ENCODE results near the gene ECEL1.

The ECEL1 gene

GRCh38 chr2:232496501-232497270, 9.1 kb upstream of the ECEL1 start:
- DNase-seq = no peak

- no peak for DNase-seq
Observed at GRCh38 chr2:232495292-232495691, 7.7 kb upstream of the ECEL1 start.

GRCh38 chr2:232494542-232494941, 6.9 kb upstream of the ECEL1 start:
- DNase-seq = no peak

GRCh38 chr2:232493701-232494474, 6.3 kb upstream of the ECEL1 start:
- DNase-seq = no peak

- DNase-seq = no peak
Observed at GRCh38 chr2:232492963-232493700, 5.5 kb upstream of the ECEL1 start.

- DNase-seq = no peak
Observed at GRCh38 chr2:232492236-232492848, 4.7 kb upstream of the ECEL1 start.

GRCh38 chr2:232491139-232491780, 3.6 kb upstream of the ECEL1 start:
- DNase-seq = no peak

- DNase-seq = no peak
Observed at GRCh38 chr2:232490221-232491138, 2.8 kb upstream of the ECEL1 start.

GRCh38 chr2:232489516-232490220, 2.0 kb upstream of the ECEL1 start:
- DNase-seq = no peak

- DNase-seq = no peak
Observed at GRCh38 chr2:232488721-232489300, 1.2 kb upstream of the ECEL1 start.

GRCh38 chr2:232488097-232488711, 570 bp upstream of the ECEL1 start:
- DNase-seq = no peak

- DNase-seq = no peak
Observed at GRCh38 chr2:232486558-232487384, 863 bp downstream of the ECEL1 start.

- DNase-seq = no peak
Observed at GRCh38 chr2:232485757-232486557, 1.7 kb downstream of the ECEL1 start.

GRCh38 chr2:232485348-232485756, 2.3 kb downstream of the ECEL1 start:
- DNase-seq = no peak

GRCh38 chr2:232484628-232485347, 2.8 kb downstream of the ECEL1 start:
- DNase-seq = no peak

GRCh38 chr2:232483923-232484627, 3.6 kb downstream of the ECEL1 start:
- DNase-seq = no peak
